NCI-H460 (cell line): ENCODE measurements around the gene ZNF593. TPM values are rescaled to one million over a fixed set of nuclear protein-coding genes. Genes with fewer than 3 reads are reported as not detected.

Experiments
- DNase-seq: peaks from one replicate; pipeline ENCODE4 v3.0.0-alpha.2; 2016; ENCODE audit warnings: low read depth; ENCODE audit errors: extremely low read depth
- total RNA-seq: library from RNA; depleted of rRNA; stranded (reverse); fragments of >200 nt; shearing (Covaris generic); gene quantifications from 2 replicates; pipeline ENCODE4 v1.2.3, GENCODE V29; 2014

Gene ZNF593
- total RNA-seq, 1 experiment from 2014 or later: 39.1 TPM

- no peak for DNase-seq
These were observed 1.1 kb upstream of the ZNF593 start, which contains the start of gene C1orf232 for GRCh38 chr1:26168410-26169197. Gene C1orf232 (minus strand): TSS chr1:26168963. CDS start chr1:26168499, 464 bp downstream.

GRCh38 chr1:26169198-26169554, 532 bp upstream of the ZNF593 start:
- no peak for DNase-seq

DNA sequence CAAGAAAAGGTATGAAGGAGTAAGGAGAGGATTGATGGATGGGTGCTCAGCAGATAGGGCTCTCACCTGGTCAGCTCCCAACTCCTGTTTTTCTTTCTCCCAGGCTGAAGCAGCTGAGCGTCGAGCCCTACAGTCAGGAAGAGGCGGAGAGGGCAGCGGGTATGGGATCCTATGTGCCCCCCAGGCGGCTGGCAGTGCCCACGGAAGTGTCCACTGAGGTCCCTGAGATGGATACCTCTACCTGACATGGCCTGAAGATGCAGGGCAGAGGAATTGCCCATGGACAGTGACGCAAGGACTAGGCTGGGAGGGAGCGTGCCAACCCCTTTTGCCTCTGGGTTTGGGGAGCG, 739 bp downstream of the ZNF593 start:
- no peak for DNase-seq

DNA sequence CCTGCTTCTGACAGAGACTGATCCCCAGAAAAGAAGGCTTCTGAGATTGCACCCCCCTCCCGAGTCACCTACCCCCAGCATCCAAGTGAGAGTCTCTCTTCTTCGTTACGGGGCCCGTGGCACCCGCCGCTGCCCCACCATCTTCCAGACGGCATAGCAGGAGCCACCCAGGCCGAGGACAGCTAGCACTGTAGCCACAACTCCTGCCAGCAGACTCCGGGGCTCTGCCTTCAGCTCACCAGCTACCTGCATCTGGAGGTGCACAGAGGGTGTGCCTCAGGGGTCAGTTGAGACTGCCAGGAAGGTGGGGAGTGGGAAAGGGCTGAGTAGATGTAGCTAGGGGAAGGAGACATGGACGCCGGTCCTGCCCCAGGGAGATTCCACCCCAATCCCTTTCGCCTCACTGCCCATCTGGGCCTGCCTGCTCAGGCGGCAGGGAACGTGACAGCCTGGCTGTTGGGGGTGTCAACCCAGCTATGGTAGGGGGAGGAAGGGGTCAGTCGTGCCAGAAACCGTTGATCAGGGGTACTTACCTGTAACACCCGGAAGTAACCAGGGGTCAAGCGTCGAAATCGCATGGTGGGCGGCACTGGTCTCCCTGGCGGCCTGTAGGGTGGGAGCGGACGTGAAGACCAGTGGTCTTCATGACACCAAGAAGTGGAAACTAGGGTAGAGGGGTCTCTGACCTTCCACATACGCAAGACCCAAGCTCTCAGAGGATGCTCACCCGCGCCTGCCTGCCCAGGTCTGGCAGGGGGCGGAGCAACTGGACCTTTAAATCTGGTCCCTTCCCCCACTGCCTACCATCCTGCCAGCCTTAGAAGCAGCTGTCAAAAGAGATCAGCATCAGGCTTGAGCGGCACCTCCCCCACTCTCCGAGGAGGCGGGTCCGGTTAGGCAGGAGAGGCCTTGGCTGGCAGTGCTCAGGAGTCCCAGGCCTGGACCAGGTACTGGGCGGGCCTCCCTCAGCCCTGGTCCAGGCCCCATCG, 1.7 kb downstream of the ZNF593 start, which contains the start of gene ZNF593OS:
Gene ZNF593OS (minus strand): TSS at position 749 of the 989 bp plus-strand sequence. CDS start 171 bp downstream, at position 578.
- DNase-seq: no peak

DNA sequence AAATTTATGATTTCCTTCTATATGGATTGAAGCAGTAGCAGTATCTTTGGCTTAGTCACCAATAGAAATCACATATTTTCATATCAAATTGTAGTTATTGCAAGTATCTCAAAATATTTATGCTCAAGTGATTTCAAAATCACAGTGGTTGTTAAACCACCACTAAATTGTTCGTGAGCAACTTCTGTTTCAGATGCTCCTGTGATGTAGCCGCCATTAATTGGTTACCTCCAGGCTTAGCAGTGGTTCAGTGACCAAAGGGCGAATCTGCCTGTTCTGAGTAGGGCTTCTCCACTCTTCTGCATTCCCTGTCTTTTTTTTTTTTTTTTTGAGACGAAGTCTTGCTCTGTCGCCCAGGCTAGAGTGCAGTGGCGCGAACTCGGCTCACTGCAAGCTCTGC, 5.6 kb downstream of the ZNF593 start:
- DNase-seq: no peak

DNA sequence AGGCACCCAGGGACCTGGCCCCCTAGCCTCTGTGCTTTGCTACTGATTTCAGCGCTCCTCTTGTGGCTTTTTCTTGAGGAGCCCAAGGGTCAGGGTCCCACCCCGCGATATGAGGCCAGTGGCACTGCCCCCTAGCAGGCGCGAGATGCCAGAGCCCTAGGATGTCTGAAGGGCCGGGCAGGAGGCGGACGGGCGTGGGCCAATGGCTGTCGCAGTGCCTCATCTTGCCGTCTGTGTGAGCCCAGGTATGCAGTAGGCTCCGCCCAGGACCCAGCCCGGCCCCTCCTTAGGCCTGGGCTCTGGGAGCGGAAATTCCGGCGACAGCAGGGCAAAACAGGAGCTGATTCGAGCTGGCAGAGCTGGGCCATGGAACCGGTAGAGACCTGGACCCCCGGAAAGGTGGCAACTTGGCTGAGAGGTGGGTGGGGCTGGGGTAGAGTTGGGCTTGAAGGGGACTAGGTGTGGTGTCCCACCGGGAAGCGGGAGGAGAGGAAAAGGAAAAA, 7.5 kb downstream of the ZNF593 start, which contains the start of gene CNKSR1:
Gene CNKSR1 (plus strand): TSS at position 310 of the 503 bp plus-strand sequence. CDS start 57 bp downstream, at position 367.
- no peak for DNase-seq

- no peak for DNase-seq
These were observed 10.3 kb downstream of the ZNF593 start for GRCh38 chr1:26180010-26180506.

DNA sequence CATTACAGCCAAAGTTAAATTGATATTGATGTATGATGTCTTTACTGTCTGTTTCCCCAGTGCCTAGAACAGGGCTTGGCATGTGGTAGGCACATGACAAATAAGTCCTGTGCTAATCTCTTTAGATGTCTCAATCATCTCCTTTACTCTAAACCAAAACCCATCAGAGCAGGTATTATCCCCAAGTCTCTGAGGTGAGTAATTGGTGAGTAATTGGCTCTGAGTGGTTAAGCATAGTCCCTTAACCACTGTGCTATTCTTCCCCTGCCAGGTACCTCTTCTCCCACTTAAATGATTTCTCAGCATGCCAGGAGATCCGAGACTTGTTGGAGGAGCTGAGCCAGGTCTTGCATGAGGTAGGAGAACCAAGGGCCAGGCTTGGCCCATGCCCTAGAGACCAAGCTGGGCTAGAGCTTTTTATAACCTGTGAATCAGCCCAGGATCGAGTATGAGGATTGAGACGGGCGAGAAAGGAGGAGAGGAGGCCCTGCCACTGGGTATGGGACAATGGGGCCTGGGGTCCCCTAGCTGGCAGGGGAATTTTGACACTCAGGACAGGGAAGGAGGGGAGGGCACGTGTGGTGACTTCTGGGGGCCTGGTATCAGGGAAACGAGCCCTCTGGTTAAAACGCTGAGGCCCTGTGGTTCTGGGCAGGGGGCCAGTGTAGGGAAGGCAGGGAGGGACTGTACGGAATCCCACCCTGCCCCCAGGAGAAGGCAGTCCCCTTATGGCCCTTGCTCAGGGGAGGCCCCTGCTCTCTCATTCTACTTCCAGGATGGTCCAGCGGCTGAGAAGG, 12.1 kb downstream of the ZNF593 start:
- DNase-seq: no peak

- no peak for DNase-seq
These were observed 12.6 kb downstream of the ZNF593 start for GRCh38 chr1:26182383-26182696.

DNA sequence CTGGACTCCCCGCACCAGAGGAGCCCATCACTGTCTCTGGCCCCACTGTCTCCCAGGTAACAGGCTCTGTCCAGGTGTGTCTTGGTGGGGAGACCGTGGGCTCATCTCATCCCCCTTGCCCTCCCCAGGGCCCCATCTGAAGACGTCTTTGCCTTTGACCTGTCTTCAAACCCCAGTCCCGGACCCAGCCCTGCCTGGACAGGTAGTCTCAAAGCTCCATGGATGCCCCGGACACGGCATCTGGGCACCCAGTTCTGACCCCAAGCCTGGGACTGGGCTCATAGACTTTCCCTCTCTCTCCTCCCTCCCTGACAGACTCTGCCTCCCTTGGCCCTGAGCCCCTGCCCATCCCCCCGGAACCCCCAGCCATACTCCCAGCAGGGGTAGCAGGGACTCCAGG, 14.4 kb downstream of the ZNF593 start:
- no peak for DNase-seq

GRCh38 chr1:26184883-26185282, 15.2 kb downstream of the ZNF593 start:
- no peak for DNase-seq

DNA sequence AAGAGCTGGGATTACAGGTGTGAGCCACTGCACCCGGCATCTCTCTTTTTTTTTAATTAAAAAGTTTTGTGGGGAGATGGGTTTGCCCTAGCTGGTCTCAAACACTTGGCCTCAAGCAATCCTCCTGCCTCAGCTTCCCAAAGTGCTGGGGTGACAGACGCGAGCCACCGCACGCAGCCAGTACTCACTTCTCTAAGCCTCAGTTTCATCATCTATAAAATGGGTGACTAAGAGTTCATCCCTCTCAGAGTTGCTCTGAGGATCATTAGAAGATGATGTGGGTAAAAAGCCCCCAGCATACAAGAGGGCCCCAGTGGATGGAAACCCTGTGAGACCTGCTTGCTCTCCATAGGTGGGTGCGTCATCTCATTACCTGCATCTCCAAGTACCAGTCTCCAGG, 18.2 kb downstream of the ZNF593 start:
- DNase-seq: no peak

GRCh38 chr1:26188477-26188876, 18.8 kb downstream of the ZNF593 start:
- DNase-seq: no peak

GRCh38 chr1:26189331-26189730, 19.6 kb downstream of the ZNF593 start:
- no peak for DNase-seq

DNA sequence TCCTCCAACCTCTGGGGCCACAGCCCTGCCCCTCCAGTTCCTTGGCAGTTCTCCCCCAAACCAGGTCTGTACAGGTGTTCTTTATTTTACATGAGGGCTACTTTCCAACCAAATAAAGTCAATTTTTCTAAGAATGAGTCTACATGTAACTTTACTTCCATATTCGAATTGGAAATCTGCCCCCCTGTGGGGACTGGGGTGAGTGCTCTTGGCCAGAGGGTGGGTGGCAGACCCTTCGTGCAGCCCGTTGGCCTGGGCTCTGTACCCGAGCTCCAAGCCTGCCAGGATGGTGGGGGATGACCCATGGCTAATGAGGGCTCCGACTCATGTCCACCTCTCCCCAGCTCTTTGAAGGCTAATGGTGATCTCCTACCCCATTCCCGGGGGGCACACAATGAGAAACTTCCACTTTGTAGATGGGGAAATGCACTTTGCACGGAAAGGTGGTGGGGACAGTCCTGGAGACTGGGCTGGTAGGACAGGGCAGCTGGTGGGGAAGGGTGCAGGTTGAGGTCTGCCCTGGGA, 20.1 kb downstream of the ZNF593 start:
- DNase-seq: no peak

- DNase-seq: no peak
These were observed 20.8 kb downstream of the ZNF593 start, which contains the start of gene CATSPER4 for GRCh38 chr1:26190373-26190987. Gene CATSPER4 (plus strand): TSS chr1:26190602. CDS start chr1:26190628, 26 bp downstream.

GRCh38 chr1:26191739-26192138, 22.0 kb downstream of the ZNF593 start:
- DNase-seq: no peak

- no peak for DNase-seq
These were observed 26.1 kb downstream of the ZNF593 start for GRCh38 chr1:26195805-26196204.

GRCh38 chr1:26197301-26197700, 27.6 kb downstream of the ZNF593 start:
- no peak for DNase-seq
